OCI-LY1 (cell line): ENCODE measurements around the gene ZNF334.

ENCODE experiments used
- H2AFZ ChIP-seq: fragments of 200-600 bp; sonication (generic), shearing (Covaris generic); 2 replicates; pipeline ENCODE4 v1.6.0; 2014; ENCODE audit warnings: antibody characterized with exemption, mild to moderate bottlenecking, low read length
- H3F3A ChIP-seq: fragments of 200-600 bp; sonication (generic), shearing (Covaris generic); 2 replicates; pipeline ENCODE4 v1.6.0; 2014; ENCODE audit warnings: mild to moderate bottlenecking, antibody characterized with exemption, low read length, moderate library complexity; ENCODE audit not compliant: insufficient read depth
- H3K27ac ChIP-seq: fragments of 200-600 bp; sonication (generic); 2 replicates; pipeline ENCODE4 v1.5.1; 2014; ENCODE audit warnings: low read length, mixed run types, mild to moderate bottlenecking, low read depth; ENCODE audit not compliant: poor library complexity, severe bottlenecking
- H3K27me3 ChIP-seq: fragments of 200-600 bp; sonication (generic); 2 replicates; pipeline ENCODE4 v1.6.0; 2014; ENCODE audit warnings: antibody characterized with exemption, mild to moderate bottlenecking, low read length, moderate library complexity; ENCODE audit not compliant: insufficient read depth
- H3K36me3 ChIP-seq: fragments of 200-600 bp; sonication (generic); 2 replicates; pipeline ENCODE4 v1.6.1; 2014; ENCODE audit warnings: mild to moderate bottlenecking, antibody characterized with exemption, low read length, moderate library complexity, mixed read lengths; ENCODE audit not compliant: insufficient read depth
- H3K4me1 ChIP-seq: fragments of 200-600 bp; sonication (generic); 2 replicates; pipeline ENCODE4 v1.5.1; 2014; ENCODE audit warnings: mild to moderate bottlenecking, low read length, moderate library complexity; ENCODE audit not compliant: insufficient read depth, severe bottlenecking
- H3K4me2 ChIP-seq: fragments of 200-600 bp; sonication (generic), shearing (Covaris generic); 2 replicates; pipeline ENCODE4 v1.6.1; 2014; ENCODE audit warnings: low read length
- H3K4me3 ChIP-seq: fragments of 200-600 bp; sonication (generic); 2 replicates; pipeline ENCODE4 v1.5.1; 2014; ENCODE audit warnings: low read length, low read depth, mild to moderate bottlenecking, mixed read lengths; ENCODE audit not compliant: poor library complexity, severe bottlenecking
- H3K79me2 ChIP-seq: fragments of 200-600 bp; shearing (Covaris generic); 2 replicates; pipeline ENCODE4 v1.6.1; 2016; ENCODE audit warnings: mixed run types, low read length, mixed read lengths; ENCODE audit not compliant: insufficient read depth
- H3K9ac ChIP-seq: fragments of 200-600 bp; sonication (generic), shearing (Covaris generic); 2 replicates; pipeline ENCODE4 v1.6.1; 2014; ENCODE audit warnings: mild to moderate bottlenecking, low read length, mixed read lengths
- H3K9me2 ChIP-seq: fragments of 200-600 bp; sonication (generic), shearing (Covaris generic); 2 replicates; pipeline ENCODE4 v1.6.1; 2014; ENCODE audit warnings: low read depth, mild to moderate bottlenecking, low read length, mixed read lengths
- H3K9me3 ChIP-seq: fragments of 200-600 bp; shearing (Covaris generic); 2 replicates; pipeline ENCODE4 v1.6.1; 2014; ENCODE audit warnings: low read length, mixed read lengths
- H4K20me1 ChIP-seq: fragments of 200-600 bp; sonication (generic), shearing (Covaris generic); 2 replicates; pipeline ENCODE4 v1.6.0; 2016; ENCODE audit warnings: mild to moderate bottlenecking, low read length; ENCODE audit not compliant: insufficient read depth
- EZH2 ChIP-seq: fragments of 200-600 bp; sonication (generic), shearing (Covaris generic); IDR thresholded peaks from 2 replicates; pipeline ENCODE4 v1.8.0; 2017; ENCODE audit warnings: borderline replicate concordance, mixed run types, mild to moderate bottlenecking, antibody characterized with exemption, low read length, moderate library complexity, mixed read lengths
- TF ChIP-seq, protein P1 (sequence below): fragments of 200-600 bp; sonication (generic), shearing (Covaris generic); IDR thresholded peaks from 2 replicates; pipeline ENCODE4 v1.5.1; 2017; ENCODE audit warnings: mild to moderate bottlenecking, antibody characterized with exemption, low read length, moderate library complexity, mixed read lengths

The ZNF334 gene

GRCh38 chr20:46553926-46554325 is 40.6 kb upstream of the ZNF334 start:
- Histone ChIP-seq H3K4me3 (no peak overlapping the region), H3F3A (no peaks in the 10 kb centered on the region), H3K4me2 (no peak overlapping the region), H3K9ac (no peak overlapping the region), H4K20me1 (no peaks in the 10 kb centered on the region), H2AFZ (no peak overlapping the region), H3K9me2 (no peaks in the 10 kb centered on the region), H3K4me1 (no peaks in the 10 kb centered on the region), H3K27ac (no peak overlapping the region), H3K79me2 (no peaks in the 10 kb centered on the region), H3K27me3 (no peaks in the 10 kb centered on the region), H3K9me3 (no peaks in the 10 kb centered on the region), H3K36me3 (no peaks in the 10 kb centered on the region)
- no peak for TF ChIP-seq EZH2
- TF ChIP-seq, protein P1, sequence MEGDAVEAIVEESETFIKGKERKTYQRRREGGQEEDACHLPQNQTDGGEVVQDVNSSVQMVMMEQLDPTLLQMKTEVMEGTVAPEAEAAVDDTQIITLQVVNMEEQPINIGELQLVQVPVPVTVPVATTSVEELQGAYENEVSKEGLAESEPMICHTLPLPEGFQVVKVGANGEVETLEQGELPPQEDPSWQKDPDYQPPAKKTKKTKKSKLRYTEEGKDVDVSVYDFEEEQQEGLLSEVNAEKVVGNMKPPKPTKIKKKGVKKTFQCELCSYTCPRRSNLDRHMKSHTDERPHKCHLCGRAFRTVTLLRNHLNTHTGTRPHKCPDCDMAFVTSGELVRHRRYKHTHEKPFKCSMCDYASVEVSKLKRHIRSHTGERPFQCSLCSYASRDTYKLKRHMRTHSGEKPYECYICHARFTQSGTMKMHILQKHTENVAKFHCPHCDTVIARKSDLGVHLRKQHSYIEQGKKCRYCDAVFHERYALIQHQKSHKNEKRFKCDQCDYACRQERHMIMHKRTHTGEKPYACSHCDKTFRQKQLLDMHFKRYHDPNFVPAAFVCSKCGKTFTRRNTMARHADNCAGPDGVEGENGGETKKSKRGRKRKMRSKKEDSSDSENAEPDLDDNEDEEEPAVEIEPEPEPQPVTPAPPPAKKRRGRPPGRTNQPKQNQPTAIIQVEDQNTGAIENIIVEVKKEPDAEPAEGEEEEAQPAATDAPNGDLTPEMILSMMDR, result no peak

DNA sequence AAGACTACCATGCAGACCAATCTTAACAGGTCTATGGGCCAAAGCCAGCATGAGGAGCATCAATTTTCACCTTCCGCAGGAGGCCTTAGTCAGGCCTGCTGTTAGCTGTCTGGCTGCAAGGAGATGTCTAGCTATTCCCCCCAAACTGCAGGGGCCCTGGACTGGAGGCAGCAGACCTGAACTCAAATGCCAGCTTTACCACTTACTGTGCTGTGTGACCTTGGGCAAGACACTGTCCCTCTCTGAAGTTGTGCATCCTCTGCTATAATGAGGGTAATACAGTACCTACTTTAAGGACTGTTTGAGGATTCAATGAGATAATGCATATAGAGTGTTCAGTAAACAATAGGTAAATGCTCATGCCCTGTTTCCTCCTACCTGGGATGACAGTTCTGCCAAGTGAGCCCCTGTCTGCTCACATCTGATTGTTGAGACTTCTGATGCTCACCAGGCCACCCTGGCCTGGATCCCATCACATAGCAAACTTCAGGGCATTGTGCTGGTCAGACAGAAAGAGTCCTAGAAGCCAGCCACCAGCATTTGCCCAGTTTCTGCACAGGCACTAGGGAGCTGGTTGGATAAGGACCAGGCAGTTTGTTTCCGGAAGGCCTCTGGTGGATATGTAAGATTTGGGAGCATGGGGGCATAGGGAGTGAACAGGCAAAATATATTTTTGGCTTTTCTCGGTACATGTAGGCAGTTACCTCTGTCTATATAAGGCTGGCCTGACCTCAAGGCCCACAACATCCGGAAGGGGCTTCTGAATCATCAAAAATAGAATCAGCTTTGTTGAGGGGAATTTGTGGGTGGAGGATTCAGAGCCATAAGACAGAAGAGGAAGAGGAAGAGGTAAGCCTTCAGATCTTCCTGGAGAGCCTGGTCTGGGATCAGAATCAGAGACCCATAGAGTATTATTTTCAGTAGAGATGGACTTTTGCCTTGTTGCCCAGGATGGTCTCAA is 39.4 kb upstream of the ZNF334 start:
- Histone ChIP-seq H3K4me2 (no peak overlapping the region), H4K20me1 (no peaks in the 10 kb centered on the region), H3K4me1 (no peaks in the 10 kb centered on the region), H3K4me3 (no peak overlapping the region), H3K9me3 (no peaks in the 10 kb centered on the region), H3K9ac (no peak overlapping the region), H2AFZ (no peak overlapping the region), H3K36me3 (no peaks in the 10 kb centered on the region), H3F3A (no peaks in the 10 kb centered on the region), H3K27ac (no peak overlapping the region), H3K9me2 (no peaks in the 10 kb centered on the region), H3K27me3 (no peaks in the 10 kb centered on the region), H3K79me2 (no peaks in the 10 kb centered on the region)
- TF ChIP-seq EZH2, result no peak
- TF ChIP-seq, protein P1, result no peak

DNA sequence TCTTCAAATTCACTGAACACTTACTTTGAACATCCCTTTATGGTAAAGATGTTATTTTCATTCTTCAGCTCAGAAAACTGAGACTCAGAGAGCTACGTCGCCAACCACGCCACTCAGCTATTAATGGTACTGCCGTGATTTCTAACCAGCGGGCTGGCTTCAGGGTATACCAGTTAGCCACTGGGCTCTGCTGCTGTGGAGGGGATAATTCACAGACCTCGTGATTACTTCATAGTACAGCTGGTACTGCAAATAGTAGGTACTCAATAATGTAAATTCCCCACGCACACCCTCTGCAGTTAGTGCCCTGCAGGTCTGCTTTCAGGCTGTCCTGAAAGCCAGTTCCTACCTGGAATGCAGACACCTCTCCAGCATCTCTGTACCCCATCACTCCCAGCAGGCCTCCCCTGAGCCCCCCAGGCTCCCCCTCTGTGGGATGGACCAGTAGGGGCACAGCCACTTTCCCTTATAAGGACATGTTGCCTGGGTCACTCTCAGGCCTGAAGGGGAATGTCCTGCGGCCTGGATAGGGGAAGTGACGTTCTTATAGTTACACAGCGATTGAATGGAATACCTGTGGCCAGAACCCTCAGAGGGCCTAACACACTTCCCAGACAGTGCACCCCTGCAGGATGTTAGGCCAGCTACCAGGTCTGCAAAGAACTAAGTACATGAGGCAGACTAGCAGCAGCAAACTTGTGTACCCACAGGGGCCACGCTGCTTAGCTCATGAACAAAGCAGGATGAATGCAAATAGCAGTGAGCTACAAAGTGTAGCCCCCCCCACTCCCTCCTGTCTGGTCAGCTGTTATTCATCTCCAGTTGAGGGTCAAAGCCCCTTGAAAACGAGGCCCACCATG is 38.4 kb upstream of the ZNF334 start:
- Histone ChIP-seq H3K27ac (no peak overlapping the region), H3K9ac (no peak overlapping the region), H4K20me1 (no peaks in the 10 kb centered on the region), H3K4me3 (no peak overlapping the region), H3K4me1 (no peaks in the 10 kb centered on the region), H2AFZ (no peak overlapping the region), H3F3A (no peaks in the 10 kb centered on the region), H3K4me2 (no peak overlapping the region), H3K9me2 (no peaks in the 10 kb centered on the region), H3K27me3 (no peaks in the 10 kb centered on the region), H3K79me2 (no peaks in the 10 kb centered on the region), H3K9me3 (no peaks in the 10 kb centered on the region), H3K36me3 (no peaks in the 10 kb centered on the region)
- TF ChIP-seq, protein P1, result no peak
- no peak for TF ChIP-seq EZH2
